Type B pancreatic cell (in vitro differentiated cells): ENCODE measurements around the gene RERE. TPM values are rescaled to one million over a fixed set of nuclear protein-coding genes. Genes with fewer than 3 reads are reported as not detected.

ENCODE experiments used
- DNase-seq: peaks from one replicate; pipeline ENCODE4 v3.0.0; 2021; ENCODE audit warnings: mixed read lengths; ENCODE audit not compliant: unreplicated experiment; ENCODE audit errors: extremely low spot score
- H3K27ac Mint-ChIP-seq: 2 replicates; pipeline ENCODE4 v1.8.0; 2021; ENCODE audit warnings: mild to moderate bottlenecking, mixed read lengths
- H3K27me3 Mint-ChIP-seq: 2 replicates; pipeline ENCODE4 v1.8.0; 2021; ENCODE audit warnings: mixed read lengths
- H3K36me3 Mint-ChIP-seq: 2 replicates; pipeline ENCODE4 v1.8.0; 2021; ENCODE audit warnings: mixed read lengths
- H3K4me1 Mint-ChIP-seq: one replicate; pipeline ENCODE4 v1.8.0; 2021; ENCODE audit warnings: mixed read lengths; ENCODE audit not compliant: unreplicated experiment
- H3K4me3 Mint-ChIP-seq: 2 replicates; pipeline ENCODE4 v1.8.0; 2021; ENCODE audit warnings: mild to moderate bottlenecking, mixed read lengths
- H3K9me3 Mint-ChIP-seq: 2 replicates; pipeline ENCODE4 v1.8.0; 2021; ENCODE audit warnings: mixed read lengths
- total RNA-seq: library from RNA; stranded (reverse); gene quantifications from 2 replicates; pipeline ENCODE4 v1.2.1, GENCODE V29; 2021; ENCODE audit warnings: low replicate concordance
- TF ChIP-seq, protein P1 (sequence below): fragments of 200-600 bp; sonication (generic); conservative IDR thresholded peaks from 2 replicates; pipeline ENCODE4 v1.5.0; 2021; ENCODE audit warnings: antibody characterized with exemption, mild to moderate bottlenecking

RERE gene
- total RNA-seq, 1 donor from 2014 or later, result 141 TPM

DNA sequence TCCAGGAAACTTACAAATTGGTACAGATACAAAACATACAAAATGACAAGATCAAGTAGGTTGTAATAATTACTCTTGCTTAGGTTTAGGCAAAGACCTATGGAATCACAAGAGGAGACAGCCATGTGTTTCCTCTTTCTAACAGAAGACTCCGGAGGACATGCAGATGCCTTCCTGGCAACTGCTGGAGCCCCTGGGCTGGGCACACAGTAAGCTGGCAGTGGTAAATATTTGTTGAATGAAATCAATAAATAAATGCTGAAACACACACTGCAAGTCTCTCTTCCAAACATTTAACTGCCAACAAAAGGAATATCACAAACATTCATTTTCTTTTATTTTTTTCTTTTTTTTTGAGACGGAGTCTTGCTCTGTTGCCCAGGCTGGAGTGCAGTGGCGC is 350.1 kb downstream of the RERE start:
- no peaks in the 10 kb centered on the region for H3K9me3 Mint-ChIP-seq
- no peak for DNase-seq
- TF ChIP-seq, protein P1, sequence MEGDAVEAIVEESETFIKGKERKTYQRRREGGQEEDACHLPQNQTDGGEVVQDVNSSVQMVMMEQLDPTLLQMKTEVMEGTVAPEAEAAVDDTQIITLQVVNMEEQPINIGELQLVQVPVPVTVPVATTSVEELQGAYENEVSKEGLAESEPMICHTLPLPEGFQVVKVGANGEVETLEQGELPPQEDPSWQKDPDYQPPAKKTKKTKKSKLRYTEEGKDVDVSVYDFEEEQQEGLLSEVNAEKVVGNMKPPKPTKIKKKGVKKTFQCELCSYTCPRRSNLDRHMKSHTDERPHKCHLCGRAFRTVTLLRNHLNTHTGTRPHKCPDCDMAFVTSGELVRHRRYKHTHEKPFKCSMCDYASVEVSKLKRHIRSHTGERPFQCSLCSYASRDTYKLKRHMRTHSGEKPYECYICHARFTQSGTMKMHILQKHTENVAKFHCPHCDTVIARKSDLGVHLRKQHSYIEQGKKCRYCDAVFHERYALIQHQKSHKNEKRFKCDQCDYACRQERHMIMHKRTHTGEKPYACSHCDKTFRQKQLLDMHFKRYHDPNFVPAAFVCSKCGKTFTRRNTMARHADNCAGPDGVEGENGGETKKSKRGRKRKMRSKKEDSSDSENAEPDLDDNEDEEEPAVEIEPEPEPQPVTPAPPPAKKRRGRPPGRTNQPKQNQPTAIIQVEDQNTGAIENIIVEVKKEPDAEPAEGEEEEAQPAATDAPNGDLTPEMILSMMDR, result no peak
- peaks cover 24% of the 10 kb centered on the region for H3K36me3 Mint-ChIP-seq
- peak overlapping the region; percentile 27 for H3K27ac Mint-ChIP-seq
- H3K4me1 Mint-ChIP-seq, result peaks cover 53% of the 10 kb centered on the region
- no peaks in the 10 kb centered on the region for H3K27me3 Mint-ChIP-seq
- no peak overlapping the region for H3K4me3 Mint-ChIP-seq

DNA sequence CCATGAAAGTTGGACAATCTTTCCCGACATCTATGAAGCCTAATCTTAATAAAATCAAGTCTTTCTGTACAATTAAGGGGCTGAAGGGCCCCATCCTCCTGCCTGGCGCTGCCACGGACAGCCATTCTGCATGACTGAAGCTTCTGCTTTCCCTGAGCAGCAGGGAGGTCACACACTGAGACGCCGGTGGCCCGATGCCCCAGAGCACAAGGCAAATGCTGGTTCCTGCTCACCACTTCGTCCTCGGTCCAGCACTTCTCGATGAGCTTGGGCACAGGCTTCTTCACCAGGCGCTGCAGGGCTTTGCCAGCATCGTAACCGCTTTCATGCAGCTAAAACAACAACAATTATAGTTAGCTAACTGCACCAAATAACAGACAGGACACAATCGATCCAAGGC is 351.7 kb downstream of the RERE start:
- TF ChIP-seq, protein P1, result no peak
- Mint-ChIP-seq H3K4me3 (no peak overlapping the region), H3K4me1 (peaks cover 61% of the 10 kb centered on the region), H3K27ac (no peak overlapping the region), H3K27me3 (no peaks in the 10 kb centered on the region), H3K36me3 (peaks cover 33% of the 10 kb centered on the region), H3K9me3 (no peaks in the 10 kb centered on the region)
- DNase-seq, result no peak

DNA sequence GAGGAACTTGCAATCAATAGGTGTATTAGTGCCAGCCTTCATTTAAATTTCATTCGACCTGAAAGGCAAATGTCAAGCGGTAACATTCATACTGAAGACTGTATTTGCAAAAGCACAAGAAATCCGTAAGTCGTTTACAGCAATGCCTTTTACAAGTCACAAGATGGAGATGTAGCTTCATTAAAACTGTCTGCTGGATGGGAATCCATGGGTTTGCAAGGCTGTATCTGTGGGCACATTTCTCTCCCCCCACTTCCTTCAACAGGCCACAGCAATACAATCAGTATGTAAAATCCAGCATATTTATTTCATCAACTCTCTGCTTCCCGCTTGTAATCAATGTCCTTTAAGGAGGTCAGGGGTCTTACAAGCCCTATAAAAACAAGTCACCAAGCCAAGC is 352.4 kb downstream of the RERE start:
- Mint-ChIP-seq H3K9me3 (no peaks in the 10 kb centered on the region), H3K27me3 (no peaks in the 10 kb centered on the region), H3K4me1 (peaks cover 63% of the 10 kb centered on the region), H3K4me3 (peak overlapping the region; percentile 77), H3K27ac (peak overlapping the region; percentile 91), H3K36me3 (peaks cover 33% of the 10 kb centered on the region)
- TF ChIP-seq, protein P1, result no peak
- DNase-seq, result no peak

DNA sequence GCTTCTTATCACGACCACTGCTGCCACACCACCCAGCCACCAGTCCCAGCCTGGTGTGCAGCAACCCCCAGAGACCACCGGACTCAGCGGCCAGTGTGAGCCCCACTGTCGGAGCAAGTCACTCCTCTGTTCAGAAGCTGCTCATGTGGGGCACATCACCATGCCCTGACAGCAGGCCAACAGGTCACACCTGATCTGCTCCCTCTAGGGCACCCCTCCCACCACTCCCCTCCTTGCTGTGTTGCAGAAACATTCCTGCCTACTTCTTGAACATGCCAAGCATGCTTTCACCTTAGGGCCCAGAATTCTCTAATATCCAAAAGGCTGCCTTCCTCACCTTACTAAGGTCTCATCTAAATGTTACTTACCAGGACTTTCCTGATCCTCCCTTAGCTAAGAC is 353.1 kb downstream of the RERE start:
- no peak for DNase-seq
- Mint-ChIP-seq H3K27ac (peak overlapping the region; percentile 91), H3K27me3 (no peaks in the 10 kb centered on the region), H3K36me3 (peaks cover 29% of the 10 kb centered on the region), H3K9me3 (no peaks in the 10 kb centered on the region), H3K4me3 (peak overlapping the region; percentile 77), H3K4me1 (peaks cover 65% of the 10 kb centered on the region)
- TF ChIP-seq, protein P1, result no peak

DNA sequence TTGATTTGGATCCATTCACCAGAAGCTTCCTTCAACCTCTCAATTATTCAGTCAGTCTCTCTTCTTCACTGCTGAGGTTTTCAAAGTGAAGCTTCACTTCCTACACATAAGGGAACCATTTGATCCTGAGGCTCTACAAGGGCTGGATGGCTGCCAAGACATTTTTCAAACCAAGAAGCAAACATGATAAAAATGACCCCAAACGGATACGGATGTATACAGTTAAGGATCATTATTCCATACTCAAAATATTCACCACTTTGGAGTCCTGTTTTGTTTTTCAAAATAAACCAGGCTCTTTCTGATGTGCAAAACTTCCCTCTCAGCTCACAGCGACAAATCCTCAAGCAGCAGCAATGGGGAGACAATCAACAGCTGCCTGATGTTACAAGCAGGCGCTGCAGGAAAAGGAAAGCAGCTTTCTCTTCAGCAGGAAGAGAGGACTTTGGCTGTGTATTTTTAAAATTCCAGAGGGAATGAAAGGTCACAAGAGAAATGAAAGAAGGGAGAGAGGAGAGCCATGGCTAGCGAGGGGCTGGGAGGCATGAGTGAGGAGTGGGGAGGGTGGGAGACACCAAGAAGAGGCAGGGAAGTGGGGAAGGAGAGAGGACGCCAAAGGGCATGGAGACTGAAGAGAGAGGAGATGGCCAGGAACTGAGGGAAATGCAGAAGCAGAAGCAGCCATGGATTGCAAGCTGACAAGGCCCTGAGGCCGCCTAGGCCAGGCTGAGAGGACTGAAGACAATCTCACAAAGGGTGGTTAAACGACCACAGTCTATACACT is 354.1 kb downstream of the RERE start:
- peak overlapping the region; percentile 71 for H3K4me3 Mint-ChIP-seq

More for the DNA sequence above, 354.1 kb downstream of the RERE start:
- DNase-seq, result no peak
- Mint-ChIP-seq H3K9me3 (no peaks in the 10 kb centered on the region), H3K4me1 (peaks cover 71% of the 10 kb centered on the region), H3K36me3 (peaks cover 29% of the 10 kb centered on the region), H3K27me3 (no peaks in the 10 kb centered on the region), H3K27ac (peak overlapping the region; percentile 91)
- TF ChIP-seq, protein P1, result no peak
